Sigmoid colon (tissue), 7 donors: ENCODE data around the gene MS4A4A. TPM values are rescaled to one million over a fixed set of nuclear protein-coding genes. Genes with fewer than 3 reads are reported as not detected.

Experiments
- DNase-seq: peaks from one replicate; pipeline ENCODE4 v3.0.0-alpha.2; 2019
- H3K27ac ChIP-seq, 4 donors: fragments of 200-600 bp; sonication (generic); one replicate each; pipeline ENCODE4 v1.5.1; 2016 to 2019; ENCODE audit warnings: mild to moderate bottlenecking in 1 of 4
- H3K27me3 ChIP-seq, 3 donors: fragments of 200-600 bp; sonication (generic); one replicate each; pipeline ENCODE4 v1.5.1; 2019; ENCODE audit warnings: mild to moderate bottlenecking in 1 of 3
- H3K36me3 ChIP-seq, 4 donors: fragments of 200-600 bp; sonication (generic); one replicate each; pipeline ENCODE4 v1.5.1; 2016 to 2019
- H3K4me1 ChIP-seq, 4 donors: fragments of 200-600 bp; sonication (generic); one replicate each; pipeline ENCODE4 v1.5.1; 2017 to 2019
- H3K4me3 ChIP-seq, 4 donors: fragments of 200-600 bp; sonication (generic); one replicate each; pipeline ENCODE4 v1.5.1; 2017 to 2019; ENCODE audit warnings: mild to moderate bottlenecking in 2 of 4, moderate library complexity in 1 of 4
- H3K9me3 ChIP-seq, 4 donors: fragments of 200-600 bp in 3 of 4; sonication (generic) in 3 of 4; one replicate each; pipeline versions ENCODE4 v1.5.1 to v1.6.1; 2013 to 2019
- EP300 ChIP-seq, 4 donors: sonication (generic); formaldehyde crosslinking; IDR thresholded peaks; one replicate each; pipeline ENCODE4 v1.6.1; 2017; ENCODE audit warnings: antibody characterized with exemption in 4 of 4
- POLR2A ChIP-seq, 2 donors: fragments of 450-650 bp; IDR thresholded peaks; one replicate each; pipeline ENCODE4 v1.6.1; 2016; ENCODE audit warnings: antibody characterized with exemption in 2 of 2, mild to moderate bottlenecking in 2 of 2, moderate library complexity in 2 of 2
- POLR2AphosphoS5 ChIP-seq, 4 donors: sonication (generic); formaldehyde crosslinking; IDR thresholded peaks; one replicate each; pipeline ENCODE4 v1.6.1; 2017; ENCODE audit warnings: antibody characterized with exemption in 4 of 4
- WGBS, 2 donors: extraction: QIAGEN DNeasy Blood & Tissue Kit; methylation state at CpG; one replicate each; pipeline ENCODE4 v1.1.7; 2013; 5-methylcytosine and 5-hydroxymethylcytosine counted together
- intact Hi-C: fragments of 100-400 bp; cut with DNase I; formaldehyde crosslinking; loops from one replicate; pipeline ENCODE4 v1.15.1; 2023
- polyA plus RNA-seq, 3 donors: library from polyadenylated mRNA; stranded (reverse); fragments of 200-250 nt; gene quantifications; one replicate each; pipeline ENCODE4 v1.2.3, GENCODE V29; 2013
- total RNA-seq, 4 donors: library from RNA; depleted of rRNA; stranded (reverse); fragments of >200 nt; gene quantifications; one replicate each; pipeline ENCODE4 v1.1.0, GENCODE V29; 2016
- TF ChIP-seq, protein P1 (sequence below), 4 experiments: fragments of 450-650 bp in 3 of 4; fragments of 200-600 bp in 1 of 4; IDR thresholded peaks; one replicate each; pipeline ENCODE4 v1.5.1; 2016 to 2019; ENCODE audit warnings: antibody characterized with exemption in 4 of 4, mild to moderate bottlenecking in 3 of 4, moderate library complexity in 2 of 4
- donor health status: healthy with polysubstance abuse.
- donor health status: Bipolar disorder and iron deficiency.
- donor health status: healthy.

Gene MS4A4A
- total and polyA plus RNA-seq, 7 donors, result 10.8 to 49.9 (median 35.4) TPM

GRCh38 chr11:60315871-60316270 lies 35.4 kb downstream of the MS4A4A start:
- no peaks in the 10 kb centered on the region for H3K27me3 ChIP-seq
- H3K36me3 ChIP-seq, result no peaks in the 10 kb centered on the region
- H3K27ac ChIP-seq, result no peak overlapping the region
- no peak overlapping the region for H3K4me3 ChIP-seq
- no peaks in the 10 kb centered on the region for H3K4me1 ChIP-seq
- DNase-seq, result no peak
- H3K9me3 ChIP-seq, result peaks cover 0 to 6% (median 2%) of the 10 kb centered on the region in 4 donors
- TF ChIP-seq POLR2AphosphoS5 (IDR thresholded peaks at IDR 0.05), result no peak
- TF ChIP-seq EP300 (IDR thresholded peaks at IDR 0.05), result no peak
- TF ChIP-seq, protein P1, sequence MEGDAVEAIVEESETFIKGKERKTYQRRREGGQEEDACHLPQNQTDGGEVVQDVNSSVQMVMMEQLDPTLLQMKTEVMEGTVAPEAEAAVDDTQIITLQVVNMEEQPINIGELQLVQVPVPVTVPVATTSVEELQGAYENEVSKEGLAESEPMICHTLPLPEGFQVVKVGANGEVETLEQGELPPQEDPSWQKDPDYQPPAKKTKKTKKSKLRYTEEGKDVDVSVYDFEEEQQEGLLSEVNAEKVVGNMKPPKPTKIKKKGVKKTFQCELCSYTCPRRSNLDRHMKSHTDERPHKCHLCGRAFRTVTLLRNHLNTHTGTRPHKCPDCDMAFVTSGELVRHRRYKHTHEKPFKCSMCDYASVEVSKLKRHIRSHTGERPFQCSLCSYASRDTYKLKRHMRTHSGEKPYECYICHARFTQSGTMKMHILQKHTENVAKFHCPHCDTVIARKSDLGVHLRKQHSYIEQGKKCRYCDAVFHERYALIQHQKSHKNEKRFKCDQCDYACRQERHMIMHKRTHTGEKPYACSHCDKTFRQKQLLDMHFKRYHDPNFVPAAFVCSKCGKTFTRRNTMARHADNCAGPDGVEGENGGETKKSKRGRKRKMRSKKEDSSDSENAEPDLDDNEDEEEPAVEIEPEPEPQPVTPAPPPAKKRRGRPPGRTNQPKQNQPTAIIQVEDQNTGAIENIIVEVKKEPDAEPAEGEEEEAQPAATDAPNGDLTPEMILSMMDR (IDR thresholded peaks at IDR 0.05), result no peak
- no peak for TF ChIP-seq POLR2A (IDR thresholded peaks at IDR 0.05)
- intact Hi-C loops, result no loop called here

GRCh38 chr11:60316317-60316716 lies 35.9 kb downstream of the MS4A4A start:
- 33 to 65% methylated on average over 2 of the region's 2 CpGs for WGBS, 2 donors
- H3K9me3 ChIP-seq, result peaks cover 0 to 6% (median 2%) of the 10 kb centered on the region in 4 donors
- H3K27ac ChIP-seq, result no peak overlapping the region
- no peaks in the 10 kb centered on the region for H3K27me3 ChIP-seq
- intact Hi-C loops, result no loop called here
- TF ChIP-seq POLR2AphosphoS5 (IDR thresholded peaks at IDR 0.05) (no peak), EP300 (IDR thresholded peaks at IDR 0.05) (no peak), POLR2A (IDR thresholded peaks at IDR 0.05) (no peak)
- TF ChIP-seq, protein P1 (IDR thresholded peaks at IDR 0.05), result no peak
- H3K36me3 ChIP-seq, result no peaks in the 10 kb centered on the region
- no peak for DNase-seq
- H3K4me3 ChIP-seq, result no peak overlapping the region
- no peaks in the 10 kb centered on the region for H3K4me1 ChIP-seq

DNA sequence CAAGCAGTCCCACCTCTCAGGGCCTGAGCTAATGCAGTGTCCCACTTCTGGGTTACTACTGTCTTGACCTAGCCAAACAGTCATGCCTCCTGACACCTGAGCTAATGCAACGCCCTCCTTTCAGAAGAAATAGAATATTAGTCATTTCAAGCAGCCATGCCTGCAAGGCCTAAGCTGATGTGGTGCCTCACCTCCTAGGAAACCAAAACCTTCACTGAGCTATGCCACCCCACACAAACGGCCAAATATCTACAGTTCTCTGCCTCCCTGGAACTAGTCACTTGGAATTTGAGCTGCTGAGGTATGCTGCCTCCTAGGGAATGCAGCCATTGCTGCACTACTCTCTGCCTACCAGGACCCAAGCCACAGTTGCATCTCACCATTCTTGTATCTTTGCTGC lies 38.3 kb downstream of the MS4A4A start:
- intact Hi-C loops, result no loop called here
- H3K4me3 ChIP-seq, result no peak overlapping the region
- H3K4me1 ChIP-seq, result no peaks in the 10 kb centered on the region
- DNase-seq, result no peak
- no peak overlapping the region for H3K27ac ChIP-seq
- no peaks in the 10 kb centered on the region for H3K36me3 ChIP-seq
- H3K9me3 ChIP-seq, result peaks cover 0 to 6% (median 3%) of the 10 kb centered on the region in 4 donors
- H3K27me3 ChIP-seq, result no peaks in the 10 kb centered on the region
- TF ChIP-seq POLR2AphosphoS5 (IDR thresholded peaks at IDR 0.05), result no peak
- no peak for TF ChIP-seq POLR2A (IDR thresholded peaks at IDR 0.05)
- TF ChIP-seq, protein P1 (IDR thresholded peaks at IDR 0.05), result no peak
- no peak for TF ChIP-seq EP300 (IDR thresholded peaks at IDR 0.05)
- WGBS, 2 donors, result 46 to 85% methylated on average over 2 of the region's 2 CpGs

DNA sequence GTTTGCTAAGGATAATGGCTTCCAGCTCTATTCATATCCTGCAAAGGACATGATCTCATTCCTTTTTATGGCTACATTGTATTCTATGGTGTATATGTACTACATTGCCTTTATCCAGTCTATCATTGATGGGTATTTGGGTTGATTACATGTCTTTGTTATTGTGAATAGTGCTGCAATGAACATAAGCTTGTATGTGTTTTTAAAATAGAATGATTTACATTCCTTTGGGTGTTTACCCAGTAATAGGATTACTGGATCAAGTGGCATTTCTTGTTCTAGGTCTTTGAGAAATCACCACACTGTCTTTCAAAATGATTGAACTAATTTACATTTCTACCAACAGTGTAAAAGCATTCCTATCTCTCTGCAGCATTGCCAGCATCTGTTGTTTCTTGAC lies 40.6 kb downstream of the MS4A4A start:
- H3K27ac ChIP-seq, result no peak overlapping the region
- H3K4me3 ChIP-seq, result no peak overlapping the region
- H3K36me3 ChIP-seq, result no peaks in the 10 kb centered on the region
- H3K27me3 ChIP-seq, result no peaks in the 10 kb centered on the region
- no peak for DNase-seq
- H3K9me3 ChIP-seq, result peaks cover 0 to 6% (median 3%) of the 10 kb centered on the region in 4 donors
- no peaks in the 10 kb centered on the region for H3K4me1 ChIP-seq
- intact Hi-C loops, result no loop called here
- TF ChIP-seq POLR2AphosphoS5 (IDR thresholded peaks at IDR 0.05), result no peak
- no peak for TF ChIP-seq POLR2A (IDR thresholded peaks at IDR 0.05)
- TF ChIP-seq, protein P1 (IDR thresholded peaks at IDR 0.05), result no peak
- TF ChIP-seq EP300 (IDR thresholded peaks at IDR 0.05), result no peak

DNA sequence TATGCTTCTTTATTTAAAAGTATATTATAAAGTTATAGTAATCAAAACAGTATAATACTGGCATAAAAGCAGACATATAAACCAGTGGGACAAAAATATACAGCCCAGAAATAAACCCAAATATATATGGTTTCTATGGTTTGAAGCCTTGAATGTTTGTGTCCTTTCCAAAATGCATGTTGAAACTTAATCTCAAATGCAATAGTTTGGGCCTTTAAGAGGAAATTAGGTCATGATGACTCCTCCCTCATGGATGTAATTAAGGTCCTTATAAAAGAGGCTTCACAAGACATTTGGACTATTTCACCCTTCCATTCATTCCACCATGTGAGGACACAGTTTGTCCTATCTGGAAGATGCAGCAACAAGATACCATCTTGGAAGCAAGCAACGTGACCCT lies 46.5 kb downstream of the MS4A4A start, which contains the start of gene MS4A6E:
MS4A6E (plus strand) TSS at position 301 of the 400 bp plus-strand sequence. CDS start 7,641 bp downstream, outside the sequence.
- H3K9me3 ChIP-seq, result peaks cover 0 to 2% (median 0%) of the 10 kb centered on the region in 4 donors
- H3K27ac ChIP-seq, result no peak within 1 kb of the TSS
- 0 to 75% methylated on average over 1 of the region's 1 CpG for WGBS, 2 donors
- no peaks in the 10 kb centered on the region for H3K36me3 ChIP-seq
- H3K4me1 ChIP-seq, result no peaks in the 10 kb centered on the region
- no peak for DNase-seq
- TF ChIP-seq, protein P1 (IDR thresholded peaks at IDR 0.05), result no peak
- no peak for TF ChIP-seq EP300 (IDR thresholded peaks at IDR 0.05)
- TF ChIP-seq POLR2AphosphoS5 (IDR thresholded peaks at IDR 0.05), result no peak
- TF ChIP-seq POLR2A (IDR thresholded peaks at IDR 0.05), result no peak
- H3K27me3 ChIP-seq, result no peaks in the 10 kb centered on the region
- intact Hi-C loops, result no loop called here
- no peak within 1 kb of the TSS for H3K4me3 ChIP-seq
